Activated CD4-positive, alpha-beta T cell treated with anti-CD3 and anti-CD28 coated beads, Interleukin-2, amount 50 U/mL, for 48 hours (primary cell): ENCODE data around the gene NR2E3.
A peak's percentile ranks its signal among the peaks of the same experiment; 100 is the strongest.

Experiments used
- DNase-seq, 2 experiments: peaks; one replicate each; pipeline ENCODE4 v3.0.0-alpha.2; 2020

Gene NR2E3

GRCh38 chr15:71791975-71792374, 18.4 kb upstream of the NR2E3 start:
- no peak for DNase-seq

GRCh38 chr15:71792521-71792920, 17.8 kb upstream of the NR2E3 start:
- no peak for DNase-seq

- no peak for DNase-seq
Observed at GRCh38 chr15:71798641-71799040, 11.7 kb upstream of the NR2E3 start.

GRCh38 chr15:71800190-71800589, 10.2 kb upstream of the NR2E3 start:
- DNase-seq: no peak

- peak; percentile 9 to 28 for DNase-seq
Observed at GRCh38 chr15:71800835-71801745, 9.3 kb upstream of the NR2E3 start.

- DNase-seq: no peak
Observed at GRCh38 chr15:71801935-71802655, 8.3 kb upstream of the NR2E3 start.

GRCh38 chr15:71802770-71803169, 7.6 kb upstream of the NR2E3 start:
- DNase-seq: peak; percentile 53 to 56

GRCh38 chr15:71804226-71804625, 6.1 kb upstream of the NR2E3 start:
- DNase-seq: no peak

- DNase-seq: no peak
Observed at GRCh38 chr15:71804695-71805470, 5.5 kb upstream of the NR2E3 start.

- no peak for DNase-seq
Observed at GRCh38 chr15:71806452-71806931, 3.9 kb upstream of the NR2E3 start.

- no peak for DNase-seq
Observed at GRCh38 chr15:71807125-71807629, 3.2 kb upstream of the NR2E3 start.

GRCh38 chr15:71807691-71808091, 2.7 kb upstream of the NR2E3 start:
- DNase-seq: no peak

- no peak for DNase-seq
Observed at GRCh38 chr15:71808311-71809020, 1.9 kb upstream of the NR2E3 start.

GRCh38 chr15:71809346-71809745, 1.0 kb upstream of the NR2E3 start:
- no peak for DNase-seq

GRCh38 chr15:71811036-71811736, 832 bp downstream of the NR2E3 start:
- DNase-seq: no peak

- DNase-seq: no peak
Observed at GRCh38 chr15:71811752-71812735, 1.7 kb downstream of the NR2E3 start.

GRCh38 chr15:71812966-71813722, 2.8 kb downstream of the NR2E3 start:
- DNase-seq: no peak

GRCh38 chr15:71813723-71814470, 3.5 kb downstream of the NR2E3 start:
- no peak for DNase-seq

GRCh38 chr15:71815301-71815700, 4.9 kb downstream of the NR2E3 start:
- DNase-seq: no peak
